HepG2 (cell line): ENCODE measurements around the gene DHX34. TPM values are rescaled to one million over a fixed set of nuclear protein-coding genes. Genes with fewer than 3 reads are reported as not detected.

ENCODE experiments used
- BRD4 ChIP-seq: sonication (generic); formaldehyde crosslinking; IDR thresholded peaks from 2 replicates; pipeline ENCODE4 v1.4.0; 2020; ENCODE audit warnings: missing genetic modification reagents
- CTCF ChIP-seq: sonication (generic); formaldehyde crosslinking; IDR thresholded peaks from 2 replicates; pipeline ENCODE4 v1.5.0; 2020; ENCODE audit warnings: mild to moderate bottlenecking, missing genetic modification reagents, moderate library complexity
- FOSL2 ChIP-seq: sonication (generic); formaldehyde crosslinking; IDR thresholded peaks from 2 replicates; pipeline ENCODE4 v1.4.0; 2020; ENCODE audit warnings: missing genetic modification reagents
- GABPB1 ChIP-seq: IDR thresholded peaks from 2 replicates; pipeline ENCODE4 v1.6.1; 2016; ENCODE audit warnings: mild to moderate bottlenecking, missing genetic modification reagents, moderate library complexity, missing compliant biosample characterization
- IRF9 ChIP-seq: sonication (generic); formaldehyde crosslinking; IDR thresholded peaks from 2 replicates; pipeline ENCODE4 v1.8.0; 2022; ENCODE audit warnings: missing genetic modification reagents, mild to moderate bottlenecking, borderline replicate concordance
- IRX3 ChIP-seq: sonication (generic); formaldehyde crosslinking; IDR thresholded peaks from 2 replicates; pipeline ENCODE4 v1.8.1; 2023; ENCODE audit warnings: mild to moderate bottlenecking, low read depth, missing genetic modification reagents, borderline replicate concordance
- NFAT5 ChIP-seq: sonication (generic); formaldehyde crosslinking; IDR thresholded peaks from 2 replicates; pipeline ENCODE4 v1.4.0; 2020; ENCODE audit warnings: missing genetic modification reagents
- TAF15 ChIP-seq: fragments of 200-400 bp; formaldehyde crosslinking; IDR thresholded peaks from one replicate; pipeline ENCODE4 v1.6.1; 2018; ENCODE audit warnings: mild to moderate bottlenecking, low read depth, low read length; ENCODE audit not compliant: poor library complexity, severe bottlenecking
- ZBTB2 ChIP-seq: sonication (generic); formaldehyde crosslinking; IDR thresholded peaks from 2 replicates; pipeline ENCODE4 v1.8.0; 2022; ENCODE audit warnings: low read depth, missing genetic modification reagents
- ZNF607 ChIP-seq: sonication (generic); formaldehyde crosslinking; IDR thresholded peaks from 2 replicates; pipeline ENCODE4 v1.5.1; 2020; ENCODE audit warnings: missing genetic modification reagents, mild to moderate bottlenecking, borderline replicate concordance
- ZNF691 ChIP-seq: sonication (generic); formaldehyde crosslinking; IDR thresholded peaks from 2 replicates; pipeline ENCODE4 v1.4.0; 2020; ENCODE audit warnings: missing genetic modification reagents, low read depth, mild to moderate bottlenecking, borderline replicate concordance
- ZNF841 ChIP-seq: sonication (generic); formaldehyde crosslinking; IDR thresholded peaks from 2 replicates; pipeline ENCODE4 v1.8.1; 2023; ENCODE audit warnings: missing genetic modification reagents, borderline replicate concordance
- polyA plus RNA-seq, 8 experiments: library from polyadenylated mRNA; depleted of rRNA in 3 of 8; stranded (reverse) in 7 of 8; unstranded in 1 of 8; fragments of >200 nt; fragmentation: Illumina TruSeq in 4 of 8; extraction: Trizol in 4 of 8; gene quantifications; 2 replicates each; pipeline versions ENCODE4 v1.2.1 to v1.2.3, GENCODE V29; 2011 to 2016; ENCODE audit warnings: low read depth in 4 of 8, missing spikeins in 1 of 8, mixed read lengths in 1 of 8; ENCODE audit not compliant: insufficient read depth in 1 of 8
- total RNA-seq, 5 experiments: library from RNA; depleted of rRNA; stranded (reverse); fragments of >200 nt; fragmentation: Illumina TruSeq; extraction: Trizol; gene quantifications; 2 replicates each; pipeline ENCODE4 v1.2.3, GENCODE V29; 2016; ENCODE audit warnings: low read depth in 1 of 5

DHX34 gene
- total and polyA plus RNA-seq, 2 of the 13 experiments (the other 11 are each of a cell fraction or from before 2014, with no cell fraction given) = 9.2 to 12.0 TPM

- TF ChIP-seq ZNF691 (CRISPR knock-in tag) (0 out of 2 replicates have a peak, but pooled peaks have one; percentile 37), ZNF841 (CRISPR knock-in tag) (no peak), NFAT5 (CRISPR knock-in tag) (no peak), IRX3 (CRISPR knock-in tag) (no peak), IRF9 (CRISPR knock-in tag) (no peak), BRD4 (CRISPR knock-in tag) (no peak), FOSL2 (CRISPR knock-in tag) (0 out of 2 replicates have a peak, but pooled peaks have one; percentile 6), ZNF607 (CRISPR knock-in tag) (no peak), GABPB1 (CRISPR knock-in tag) (no peak), TAF15 (no peak), CTCF (CRISPR knock-in tag) (peak; percentile 88), ZBTB2 (CRISPR knock-in tag) (no peak)
These were observed 78.4 kb downstream of the DHX34 start (continued) for GRCh38 chr19:47427241-47428176.
